ENCODE results near the gene RBL2. TPM values are rescaled to one million over a fixed set of nuclear protein-coding genes. Genes with fewer than 3 reads are reported as not detected.

The RBL2 gene
- total and polyA plus RNA-seq, 2 of the 13 experiments (the other 11 are each of a cell fraction or from before 2014, with no cell fraction given) = 41.2 to 60.9 TPM

- TF ChIP-seq ZNF564 (CRISPR knock-in tag; IDR thresholded peaks at IDR 0.05) = no peak
- no peak for TF ChIP-seq KDM1A (CRISPR knock-in tag; IDR thresholded peaks at IDR 0.05)
- TF ChIP-seq PRMT3 (CRISPR knock-in tag; IDR thresholded peaks at IDR 0.05; ENCODE audit: borderline replicate concordance, low read depth) = no peak
Observed at GRCh38 chr16:53528797-53529196, 94.5 kb downstream of the RBL2 start (continued).

GRCh38 chr16:53529513-53529912 lies 95.2 kb downstream of the RBL2 start:
- in situ Hi-C loops (cut with HindIII; ENCODE audit: extremely low pct_ligation_motif_present, low pct_unique_long_range_greater_than_20kb) = no loop called here
- 68% methylated on average over 14 of the region's 14 CpGs for WGBS (ENCODE audit: low lambda C conversion rate)
- H4K20me1 ChIP-seq (ENCODE audit: insufficient read depth, low read length) = no peaks in the 10 kb centered on the region
- H3K27ac ChIP-seq (ENCODE audit: extremely low read length, insufficient read depth, low read length) = no peak overlapping the region
- H3K9ac ChIP-seq (ENCODE audit: insufficient read depth, low read depth, low read length) = no peak overlapping the region
- peaks cover 18% of the 10 kb centered on the region for H3K4me1 ChIP-seq (ENCODE audit: insufficient read depth, low read length)
- intact Hi-C loops (cut with micrococcal nuclease; ENCODE audit: unreplicated experiment) = no loop called here
- CTCF ChIA-PET (ENCODE audit: low intra/inter-chr PET ratio, low total read pairs) = no interaction called here
- no peak for ATAC-seq
- no peak overlapping the region for H3K4me2 ChIP-seq (ENCODE audit: low read depth, low read length)
- FAIRE-seq = no peak
- no peaks in the 10 kb centered on the region for H3K36me3 ChIP-seq (replicated peaks in 1 of 2; ENCODE audit: control insufficient read depth in 1 of 2, insufficient read depth in 2 of 2, low read length in 2 of 2)
- no peaks in the 10 kb centered on the region for H3K79me2 ChIP-seq (ENCODE audit: insufficient read depth, low read length)
- H2AFZ ChIP-seq (ENCODE audit: low read length) = no peak overlapping the region
- H3K27me3 ChIP-seq (ENCODE audit: control insufficient read depth in 1 of 2, insufficient read depth in 2 of 2, low read length in 2 of 2) = no peaks in the 10 kb centered on the region; a peak in 3 of 5 replicates
- POLR2A ChIA-PET = interaction anchor here (2.0 kb wide), 1 partner anchor 26 kb away, joined by 6 read pairs; the partner anchor contains the start of gene AKTIP
- no TSS peak for BruUV-seq (replicated peaks)
- TF ChIP-seq SP140L (CRISPR knock-in tag; IDR thresholded peaks at IDR 0.05; ENCODE audit: borderline replicate concordance) (no peak), AGO1 (IDR thresholded peaks at IDR 0.05; ENCODE audit: low read depth, low read length, poor library complexity, severe bottlenecking) (no peak), PATZ1 (CRISPR knock-in tag; IDR thresholded peaks at IDR 0.05) (no peak), ZNF879 (CRISPR knock-in tag; IDR thresholded peaks at IDR 0.05) (no peak), CEBPG (CRISPR knock-in tag; IDR thresholded peaks at IDR 0.05) (no peak), WIZ (CRISPR knock-in tag; IDR thresholded peaks at IDR 0.05) (no peak), MAFG (CRISPR knock-in tag; IDR thresholded peaks at IDR 0.05) (no peak), ZBTB7A (CRISPR knock-in tag; IDR thresholded peaks at IDR 0.05) (no peak), MZF1 (CRISPR knock-in tag; IDR thresholded peaks at IDR 0.05; ENCODE audit: borderline replicate concordance) (no peak), TARDBP (CRISPR knock-in tag; IDR thresholded peaks at IDR 0.05) (no peak), FOXK1 (CRISPR knock-in tag; IDR thresholded peaks at IDR 0.05; ENCODE audit: borderline replicate concordance, low read depth) (no peak), TAF1 (CRISPR knock-in tag; IDR thresholded peaks at IDR 0.05) (no peak)
- no peak overlapping the region for H3K4me3 ChIP-seq (replicated peaks in 1 of 3; ENCODE audit: insufficient read depth in 1 of 3, low read depth in 2 of 3, low read length in 3 of 3)
- H3K9me3 ChIP-seq (ENCODE audit: low read length) = no peaks in the 10 kb centered on the region
- DNase-seq (ENCODE audit: low spot score) = no peak

Data from HepG2 (cell line).